SU-DHL-6 (cell line): ENCODE measurements around the gene ACER3.

Experiments
- H2AFZ ChIP-seq: fragments of 200-600 bp; sonication (generic); 2 replicates; pipeline ENCODE4 v1.6.1; 2014; ENCODE audit warnings: low read depth, mild to moderate bottlenecking, moderate library complexity, mixed read lengths, antibody characterized with exemption, low read length; ENCODE audit not compliant: severe bottlenecking
- H3F3A ChIP-seq: fragments of 200-600 bp; shearing (Covaris generic); 2 replicates; pipeline ENCODE4 v1.6.0; 2016; ENCODE audit warnings: antibody characterized with exemption, mild to moderate bottlenecking; ENCODE audit not compliant: insufficient read depth
- H3K27ac ChIP-seq: fragments of 200-600 bp; sonication (generic); 2 replicates; pipeline ENCODE4 v1.5.1; 2016; ENCODE audit warnings: low read depth, mild to moderate bottlenecking, low read length, moderate library complexity, mixed read lengths
- H3K27me3 ChIP-seq: fragments of 200-600 bp; sonication (generic), shearing (Covaris generic); 2 replicates; pipeline ENCODE4 v1.6.0; 2014; ENCODE audit warnings: mild to moderate bottlenecking, low read length
- H3K36me3 ChIP-seq: fragments of 200-600 bp; sonication (generic); 2 replicates; pipeline ENCODE4 v1.6.1; 2014; ENCODE audit warnings: mild to moderate bottlenecking, low read length, mixed read lengths
- H3K4me2 ChIP-seq: fragments of 300-600, 200-600 bp; shearing (Covaris generic), sonication (generic); 2 replicates; pipeline ENCODE4 v1.6.0; 2014; ENCODE audit warnings: low read length, low read depth, mild to moderate bottlenecking; ENCODE audit not compliant: poor library complexity, severe bottlenecking
- H3K4me3 ChIP-seq: fragments of 200-600 bp; sonication (generic); 2 replicates; pipeline ENCODE4 v1.5.1; 2014; ENCODE audit warnings: antibody characterized with exemption, low read length, mild to moderate bottlenecking, mixed read lengths; ENCODE audit not compliant: insufficient read depth, poor library complexity, severe bottlenecking
- H3K79me2 ChIP-seq: fragments of 200-600 bp; sonication (generic); 2 replicates; pipeline ENCODE4 v1.6.1; 2014; ENCODE audit warnings: mild to moderate bottlenecking, low read length, moderate library complexity; ENCODE audit not compliant: insufficient read depth
- H3K9ac ChIP-seq: fragments of 200-600 bp; sonication (generic); 2 replicates; pipeline ENCODE4 v1.7.0; 2014; ENCODE audit warnings: mild to moderate bottlenecking, low read length
- H3K9me2 ChIP-seq: fragments of 200-600 bp; sonication (generic); replicated peaks from 2 replicates; pipeline ENCODE4 v1.6.1; 2014; ENCODE audit warnings: low read length; ENCODE audit not compliant: insufficient read depth
- H3K9me3 ChIP-seq: fragments of 200-600 bp; sonication (generic); 2 replicates; pipeline ENCODE4 v1.6.1; 2014; ENCODE audit warnings: low read length, mixed read lengths; ENCODE audit not compliant: insufficient read depth
- H4K20me1 ChIP-seq: fragments of 200-600 bp; sonication (generic); 2 replicates; pipeline ENCODE4 v1.6.1; 2014; ENCODE audit warnings: low read depth, mild to moderate bottlenecking, antibody characterized with exemption, low read length, moderate library complexity, mixed read lengths
- EZH2phosphoT487 ChIP-seq: fragments of 200-600 bp; sonication (generic), shearing (Covaris generic); conservative IDR thresholded peaks from 2 replicates; pipeline ENCODE4 v1.6.1; 2018; ENCODE audit warnings: mild to moderate bottlenecking, antibody characterized with exemption, low read length, moderate library complexity, mixed read lengths
- TF ChIP-seq, protein P1 (sequence below): fragments of 200-600 bp; sonication (generic); IDR thresholded peaks from one replicate; pipeline ENCODE4 v1.5.1; 2017; ENCODE audit warnings: antibody characterized with exemption, mild to moderate bottlenecking, low read length, moderate library complexity; ENCODE audit not compliant: insufficient read depth, poor library complexity, severe bottlenecking

Gene ACER3

DNA sequence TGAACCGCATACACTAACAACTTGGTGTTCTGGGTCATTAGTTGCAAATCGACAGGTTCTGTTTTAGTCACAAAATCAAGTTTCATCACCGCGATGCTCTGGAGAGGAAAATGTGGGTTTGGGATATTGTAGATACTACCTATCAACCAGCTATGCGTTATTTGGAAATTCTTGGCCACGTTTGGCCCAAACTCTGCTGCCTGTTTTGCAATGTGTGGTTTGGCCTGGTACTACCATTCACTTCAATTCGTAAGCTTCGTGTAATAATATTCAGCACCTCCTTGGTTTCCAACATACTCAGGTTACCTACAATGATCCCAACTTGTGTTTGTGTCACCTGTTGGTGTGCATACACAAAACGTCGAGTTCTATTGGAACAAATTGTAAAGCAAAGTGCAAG lies 16.2 kb upstream of the ACER3 start:
- Histone ChIP-seq H3K4me3 (no peak overlapping the region), H3K36me3 (no peaks in the 10 kb centered on the region), H2AFZ (no peak overlapping the region), H3K27me3 (no peaks in the 10 kb centered on the region), H3K27ac (no peak overlapping the region), H4K20me1 (no peaks in the 10 kb centered on the region), H3K79me2 (no peaks in the 10 kb centered on the region), H3F3A (no peaks in the 10 kb centered on the region), H3K9me2 (no peaks in the 10 kb centered on the region), H3K9ac (no peak overlapping the region), H3K4me2 (no peak overlapping the region), H3K9me3 (no peaks in the 10 kb centered on the region)
- no peak for TF ChIP-seq EZH2phosphoT487
- TF ChIP-seq, protein P1, sequence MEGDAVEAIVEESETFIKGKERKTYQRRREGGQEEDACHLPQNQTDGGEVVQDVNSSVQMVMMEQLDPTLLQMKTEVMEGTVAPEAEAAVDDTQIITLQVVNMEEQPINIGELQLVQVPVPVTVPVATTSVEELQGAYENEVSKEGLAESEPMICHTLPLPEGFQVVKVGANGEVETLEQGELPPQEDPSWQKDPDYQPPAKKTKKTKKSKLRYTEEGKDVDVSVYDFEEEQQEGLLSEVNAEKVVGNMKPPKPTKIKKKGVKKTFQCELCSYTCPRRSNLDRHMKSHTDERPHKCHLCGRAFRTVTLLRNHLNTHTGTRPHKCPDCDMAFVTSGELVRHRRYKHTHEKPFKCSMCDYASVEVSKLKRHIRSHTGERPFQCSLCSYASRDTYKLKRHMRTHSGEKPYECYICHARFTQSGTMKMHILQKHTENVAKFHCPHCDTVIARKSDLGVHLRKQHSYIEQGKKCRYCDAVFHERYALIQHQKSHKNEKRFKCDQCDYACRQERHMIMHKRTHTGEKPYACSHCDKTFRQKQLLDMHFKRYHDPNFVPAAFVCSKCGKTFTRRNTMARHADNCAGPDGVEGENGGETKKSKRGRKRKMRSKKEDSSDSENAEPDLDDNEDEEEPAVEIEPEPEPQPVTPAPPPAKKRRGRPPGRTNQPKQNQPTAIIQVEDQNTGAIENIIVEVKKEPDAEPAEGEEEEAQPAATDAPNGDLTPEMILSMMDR = no peak

DNA sequence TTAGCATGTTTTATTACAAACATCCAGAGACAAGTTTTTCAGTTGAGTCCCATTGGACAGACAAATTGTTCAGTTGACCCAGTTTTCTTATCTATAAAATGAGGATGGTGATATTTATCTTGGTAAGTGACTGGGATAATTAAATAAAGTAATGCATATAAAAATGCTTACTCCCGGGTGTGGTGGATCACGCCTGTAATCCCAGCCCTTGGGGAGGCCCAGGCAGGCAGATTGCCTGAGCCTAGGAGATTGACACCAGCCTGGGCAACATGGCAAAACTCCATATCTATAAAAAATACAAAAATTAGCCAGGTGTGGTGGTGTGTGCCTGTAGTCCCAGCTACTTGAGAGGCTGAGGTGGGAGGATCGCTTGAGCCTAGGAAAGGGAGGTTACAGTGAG lies 15.6 kb upstream of the ACER3 start:
- no peaks in the 10 kb centered on the region for H3K9me2 ChIP-seq
- H3K36me3 ChIP-seq = no peaks in the 10 kb centered on the region

DNA sequence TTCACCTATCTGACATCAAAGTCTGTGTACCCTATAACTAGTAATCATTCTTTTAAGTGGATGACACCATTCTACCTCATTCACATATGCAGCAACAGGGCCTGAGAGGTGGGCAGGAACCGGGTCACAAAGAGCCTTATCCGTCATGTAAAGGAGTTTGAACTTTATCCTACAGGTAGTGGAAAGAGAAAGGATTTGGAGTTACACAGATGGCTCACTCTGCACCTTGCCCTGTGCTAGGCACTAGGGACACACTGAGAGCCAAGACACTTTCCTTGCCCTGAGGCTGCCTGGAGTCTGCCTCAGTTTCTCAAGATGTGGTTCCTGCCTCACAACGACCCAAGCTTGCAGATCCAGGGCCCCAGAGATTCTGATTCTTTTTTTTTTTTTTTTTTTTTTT lies 14.3 kb upstream of the ACER3 start:
- TF ChIP-seq EZH2phosphoT487 = no peak
- TF ChIP-seq, protein P1 = no peak
- no peak overlapping the region for H3K27ac ChIP-seq

More for the DNA sequence above, 15.6 kb upstream of the ACER3 start:
- Histone ChIP-seq H3K27ac (no peak overlapping the region), H2AFZ (no peak overlapping the region), H3K4me3 (no peak overlapping the region), H3K9ac (no peak overlapping the region), H3K79me2 (no peaks in the 10 kb centered on the region), H3K9me3 (no peaks in the 10 kb centered on the region), H3F3A (no peaks in the 10 kb centered on the region), H3K4me2 (no peak overlapping the region), H3K27me3 (no peaks in the 10 kb centered on the region), H4K20me1 (no peaks in the 10 kb centered on the region)
- no peak for TF ChIP-seq EZH2phosphoT487
- TF ChIP-seq, protein P1 = no peak

DNA sequence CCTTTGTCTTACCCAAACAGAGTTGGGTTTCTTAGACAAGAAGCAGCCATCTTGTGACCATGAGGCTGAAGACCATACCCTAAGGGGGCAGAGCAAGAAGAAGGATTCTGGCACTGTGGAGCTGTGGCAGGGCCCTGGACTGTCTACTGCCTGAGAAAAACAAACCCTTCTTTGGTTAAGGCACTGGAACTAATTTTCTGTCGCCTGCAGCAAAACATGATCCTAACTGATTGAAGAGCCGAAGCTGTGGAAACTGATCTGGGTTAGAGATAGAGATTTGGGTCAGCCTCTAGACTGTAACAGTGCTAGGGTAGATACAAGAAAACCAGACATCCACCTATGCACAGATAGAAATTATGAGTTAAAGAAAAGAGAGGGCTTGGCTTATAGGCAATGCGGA lies 11.3 kb upstream of the ACER3 start:
- no peak for TF ChIP-seq EZH2phosphoT487
- TF ChIP-seq, protein P1 = no peak
- no peaks in the 10 kb centered on the region for H4K20me1 ChIP-seq

More for the DNA sequence above, 14.3 kb upstream of the ACER3 start:
- H4K20me1 ChIP-seq = no peaks in the 10 kb centered on the region
- no peaks in the 10 kb centered on the region for H3K79me2 ChIP-seq
- H3K9ac ChIP-seq = no peak overlapping the region
- H3K9me3 ChIP-seq = no peaks in the 10 kb centered on the region
- no peaks in the 10 kb centered on the region for H3K36me3 ChIP-seq
- H2AFZ ChIP-seq = no peak overlapping the region
- H3K4me2 ChIP-seq = no peak overlapping the region
- no peak overlapping the region for H3K4me3 ChIP-seq
- no peaks in the 10 kb centered on the region for H3F3A ChIP-seq
- H3K9me2 ChIP-seq = no peaks in the 10 kb centered on the region
- H3K27me3 ChIP-seq = no peaks in the 10 kb centered on the region

More for the DNA sequence above, 11.3 kb upstream of the ACER3 start:
- Histone ChIP-seq H3K9me2 (no peaks in the 10 kb centered on the region), H3K79me2 (no peaks in the 10 kb centered on the region), H2AFZ (no peak overlapping the region), H3K27me3 (no peaks in the 10 kb centered on the region), H3K36me3 (no peaks in the 10 kb centered on the region), H3K4me3 (no peak overlapping the region), H3K4me2 (no peak overlapping the region), H3K9me3 (no peaks in the 10 kb centered on the region), H3K27ac (no peak overlapping the region), H3K9ac (no peak overlapping the region), H3F3A (no peaks in the 10 kb centered on the region)
